Stimulated activated CD8-positive, alpha-beta memory T cell treated with anti-CD3 and anti-CD28 coated beads, Interleukin-4, amount 100 ng/mL, for 48 hours (primary cell): Measurements from ENCODE around the gene IRF4.
"Not testable (repeated sequence)": the region's sequence is repeated elsewhere in the genome, so short reads cannot be mapped to it uniquely, and the experiment has no call there.

ENCODE experiments used
- DNase-seq: peaks from one replicate; pipeline ENCODE4 v3.0.0-alpha.2; 2020

The IRF4 gene

DNA sequence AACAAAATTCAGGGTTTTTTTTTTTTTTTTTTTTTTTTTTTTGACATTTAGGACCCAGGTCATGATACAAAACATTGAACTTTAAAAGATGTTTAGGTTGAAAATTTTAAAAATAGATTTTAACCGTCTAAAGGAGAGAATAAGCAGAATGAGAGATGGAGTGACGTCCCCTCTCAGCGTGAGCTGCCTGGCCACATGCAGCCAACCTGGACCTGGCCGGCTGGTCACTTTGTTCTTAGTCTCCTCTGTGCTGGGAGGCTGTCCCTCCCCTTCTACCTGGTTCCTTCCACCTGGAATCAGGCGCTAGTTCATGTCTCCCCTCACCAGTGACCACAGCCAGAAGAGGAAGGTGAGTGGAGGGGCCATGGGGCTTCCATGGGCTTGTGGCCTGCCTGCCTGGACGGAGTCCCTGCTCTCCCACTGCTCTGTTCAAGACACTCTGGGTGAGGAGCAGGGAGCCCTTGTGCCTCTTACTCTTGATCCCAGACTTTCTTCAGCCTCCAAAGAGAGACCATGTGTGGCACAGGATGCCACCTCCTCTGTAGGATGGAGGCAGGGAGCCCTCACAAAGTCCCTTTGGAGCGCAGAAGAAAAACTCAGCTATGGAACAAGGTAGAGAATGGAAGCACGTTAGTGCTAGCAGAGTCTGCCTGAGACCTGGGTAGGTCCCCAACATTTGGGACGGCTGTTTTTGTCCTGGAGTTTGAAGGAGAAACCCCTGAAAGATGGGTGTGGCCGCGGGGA lies 31.7 kb downstream of the IRF4 start:
- peak; percentile 26 for DNase-seq

DNA sequence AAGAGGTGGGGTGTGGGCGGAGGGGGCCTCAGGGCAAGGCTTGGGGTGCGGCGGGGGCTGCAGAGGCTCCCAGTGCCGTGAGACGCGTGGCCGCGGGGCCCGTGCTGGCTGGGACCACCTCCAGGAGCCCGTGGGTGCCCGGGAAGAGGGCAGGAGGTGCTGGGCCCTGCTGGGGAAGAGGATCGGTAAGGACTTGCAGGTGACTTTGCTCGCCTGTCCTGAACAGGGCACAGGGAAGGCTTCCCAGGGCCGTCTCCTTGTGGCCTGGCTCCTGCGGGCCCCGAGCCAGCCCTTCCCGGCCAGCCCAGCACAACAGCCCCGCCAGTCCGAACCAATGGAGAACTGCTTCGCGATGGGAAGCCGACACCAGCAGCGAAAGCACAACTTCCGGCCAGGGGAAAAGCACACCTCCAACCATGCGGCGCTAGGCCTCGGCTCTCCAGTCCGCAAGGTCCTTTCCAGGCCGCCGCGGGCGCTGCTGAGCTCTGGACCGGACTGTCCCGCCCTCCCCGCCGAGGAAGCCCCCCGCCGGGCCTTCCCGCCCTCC lies 32.3 kb downstream of the IRF4 start:
- DNase-seq: peak; percentile 25

DNA sequence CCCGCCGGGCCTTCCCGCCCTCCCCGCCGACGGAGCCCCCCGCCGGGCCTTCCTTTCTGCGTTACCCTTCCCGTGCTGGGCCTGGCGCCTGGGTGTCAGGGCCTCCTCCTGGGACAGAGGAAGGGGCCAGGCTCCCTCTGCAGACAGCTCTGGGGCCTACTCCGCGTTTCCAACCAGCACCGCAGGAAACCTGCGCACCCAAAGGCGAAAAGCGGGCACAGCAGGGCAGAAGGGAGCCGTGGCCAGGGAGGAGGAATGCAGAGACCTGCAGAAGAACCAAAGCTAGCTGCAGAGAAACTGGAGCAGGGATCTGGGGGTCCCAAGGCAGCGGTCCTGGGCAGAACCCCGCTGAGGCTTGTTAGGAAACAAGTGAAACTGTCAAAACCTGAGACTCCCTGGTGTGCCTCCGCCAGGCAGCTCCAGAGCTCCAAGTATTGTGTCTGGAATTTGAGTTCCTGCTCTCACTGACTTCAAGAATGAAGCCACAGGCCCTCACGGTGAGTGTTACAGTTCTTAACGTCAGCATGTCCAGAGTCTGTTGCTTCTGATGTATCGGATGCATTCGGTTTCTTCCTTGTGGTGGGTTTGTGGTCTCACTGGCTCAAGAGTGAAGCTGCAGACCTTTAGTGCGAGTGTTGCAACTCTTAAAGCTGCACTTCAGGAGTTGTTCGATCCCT lies 33.3 kb downstream of the IRF4 start:
- DNase-seq: peak; percentile 22

DNA sequence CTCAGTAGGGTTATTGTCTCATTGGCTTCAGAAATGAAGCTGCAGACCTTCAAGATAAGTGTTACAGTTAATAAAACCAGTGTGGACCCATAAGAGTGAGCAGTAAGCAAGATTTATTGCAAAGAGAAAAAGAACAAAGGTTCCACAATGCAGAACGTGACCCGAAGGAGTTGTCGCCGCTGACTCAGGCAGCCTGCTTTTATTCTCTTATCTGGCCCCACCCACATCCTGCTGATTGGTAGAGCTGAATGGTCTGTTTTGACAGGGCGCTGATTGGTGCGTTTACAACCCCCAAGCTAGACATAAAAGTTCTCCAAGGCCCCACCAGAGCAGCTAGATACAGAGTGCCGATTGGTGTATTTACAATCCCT lies 33.9 kb downstream of the IRF4 start:
- DNase-seq: peak; percentile 32

DNA sequence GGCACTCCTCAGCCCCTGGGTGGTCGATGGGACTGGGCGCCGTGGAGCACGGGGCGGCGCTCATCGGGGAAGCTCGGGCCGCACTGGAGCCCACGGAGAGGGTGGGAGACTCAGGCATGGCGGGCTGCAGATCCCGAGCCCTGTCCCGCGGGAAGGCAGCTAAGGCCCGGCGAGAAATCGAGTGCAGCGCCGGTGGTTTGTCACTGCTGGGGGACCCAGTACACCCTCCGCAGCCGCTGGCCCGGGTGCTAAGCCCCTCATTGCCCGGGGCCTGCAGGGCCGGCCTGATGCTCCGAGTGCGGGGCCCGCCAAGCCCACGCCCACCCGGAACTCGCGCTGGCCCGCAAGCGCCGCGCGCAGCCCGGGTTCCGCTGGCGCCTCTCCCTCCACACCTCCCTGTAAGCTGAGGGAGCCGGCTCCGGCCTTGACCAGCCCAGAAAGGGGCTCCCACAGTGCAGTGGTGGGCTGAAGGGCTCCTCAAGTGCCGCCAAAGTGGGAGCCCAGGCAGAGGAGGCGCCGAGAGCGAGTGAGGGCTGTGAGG lies 34.7 kb downstream of the IRF4 start:
- DNase-seq: not testable (repeated sequence)

DNA sequence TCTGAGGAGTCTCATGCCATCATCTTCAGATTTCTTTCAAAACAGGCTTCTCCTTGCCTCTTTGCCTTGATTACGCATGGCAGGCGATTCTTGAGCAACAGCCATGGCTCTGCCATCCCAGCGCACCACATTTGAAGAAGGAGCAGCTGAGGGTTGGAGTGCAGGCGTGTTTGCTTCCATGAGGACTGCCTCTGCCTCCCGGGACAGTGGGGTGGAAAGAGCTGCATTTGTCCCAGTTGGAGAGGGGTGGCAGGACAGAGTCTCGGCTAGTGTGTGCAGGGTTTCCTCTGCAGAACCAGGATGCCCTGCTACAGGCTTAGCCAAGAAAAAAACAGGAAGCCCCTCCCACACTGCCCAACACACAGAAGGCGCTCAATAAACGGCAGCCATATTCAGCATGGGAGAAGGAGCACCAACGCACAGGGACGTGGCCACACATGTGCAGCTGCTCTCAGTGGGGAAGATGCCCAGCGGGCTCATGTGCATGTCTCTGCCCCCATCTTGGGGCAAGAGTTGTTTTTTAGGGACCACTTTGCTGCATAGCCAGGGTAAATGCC lies 36.6 kb downstream of the IRF4 start:
- no peak for DNase-seq

DNA sequence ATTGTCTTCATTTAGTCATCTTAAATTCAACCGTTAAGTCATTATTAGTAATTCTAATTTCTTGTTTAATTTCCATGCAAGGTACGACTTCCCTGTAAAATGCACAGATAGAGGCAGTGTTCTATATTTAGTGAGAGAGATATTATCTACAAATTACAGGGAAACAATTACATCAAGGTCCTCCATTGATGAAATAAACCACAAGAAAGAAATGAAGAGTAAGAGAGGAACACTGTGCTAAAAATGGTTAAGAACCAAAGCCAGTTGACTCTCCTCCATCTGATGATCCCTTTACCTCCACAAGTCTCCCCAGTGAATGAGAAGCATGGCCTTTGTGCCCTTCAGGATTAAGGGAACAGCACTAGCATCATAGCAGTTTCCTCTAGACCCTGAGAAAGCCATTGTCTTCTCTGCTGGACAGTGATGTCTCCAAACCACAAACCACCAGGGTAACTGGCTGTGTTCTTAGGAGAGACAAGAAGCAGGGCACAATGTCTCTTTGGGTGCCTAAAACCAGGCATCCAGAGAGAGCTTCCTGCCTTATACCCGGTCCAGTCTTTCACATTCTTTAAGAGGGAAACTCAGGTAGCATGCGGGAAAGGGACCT lies 38.1 kb downstream of the IRF4 start:
- peak; percentile 24 for DNase-seq

DNA sequence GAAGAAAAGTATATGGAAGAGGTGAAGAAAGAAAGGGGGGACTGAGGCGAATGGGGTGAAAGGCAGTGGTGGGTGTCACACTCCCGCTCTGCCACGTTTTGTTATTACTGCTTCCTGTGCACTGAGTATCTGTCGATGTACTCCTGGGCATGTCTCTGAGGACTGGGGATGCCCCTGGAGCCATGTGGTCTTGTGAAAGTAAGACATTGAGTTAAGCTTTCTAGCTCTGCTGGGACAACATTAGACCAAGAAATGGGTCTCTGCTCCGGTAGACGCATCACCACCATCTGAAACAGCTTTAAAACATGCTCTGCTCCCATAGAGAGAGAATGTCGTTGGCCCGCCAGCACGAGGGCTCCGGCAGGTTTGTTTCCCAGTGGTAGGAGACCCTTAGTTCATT lies 40.0 kb downstream of the IRF4 start:
- DNase-seq: peak; percentile 54

DNA sequence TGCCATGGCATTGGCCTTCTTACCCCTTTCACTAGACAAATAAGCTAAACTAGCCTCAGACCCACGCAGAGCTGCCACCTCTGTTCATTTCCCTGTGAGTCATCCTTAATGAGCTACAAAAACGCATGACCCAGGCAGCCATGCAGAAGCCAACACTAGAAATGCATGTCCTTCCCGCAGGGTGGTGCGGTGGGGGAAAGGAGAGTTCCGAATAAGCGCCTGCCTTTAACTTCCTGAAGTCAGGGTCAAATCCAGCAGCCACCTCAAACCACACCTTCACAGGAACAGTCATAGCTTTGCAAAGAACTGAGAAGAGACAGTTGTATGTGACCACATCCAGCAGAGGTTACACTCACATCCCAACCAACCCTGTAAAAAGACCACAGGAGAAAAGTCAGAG lies 40.4 kb downstream of the IRF4 start:
- peak; percentile 81 for DNase-seq

DNA sequence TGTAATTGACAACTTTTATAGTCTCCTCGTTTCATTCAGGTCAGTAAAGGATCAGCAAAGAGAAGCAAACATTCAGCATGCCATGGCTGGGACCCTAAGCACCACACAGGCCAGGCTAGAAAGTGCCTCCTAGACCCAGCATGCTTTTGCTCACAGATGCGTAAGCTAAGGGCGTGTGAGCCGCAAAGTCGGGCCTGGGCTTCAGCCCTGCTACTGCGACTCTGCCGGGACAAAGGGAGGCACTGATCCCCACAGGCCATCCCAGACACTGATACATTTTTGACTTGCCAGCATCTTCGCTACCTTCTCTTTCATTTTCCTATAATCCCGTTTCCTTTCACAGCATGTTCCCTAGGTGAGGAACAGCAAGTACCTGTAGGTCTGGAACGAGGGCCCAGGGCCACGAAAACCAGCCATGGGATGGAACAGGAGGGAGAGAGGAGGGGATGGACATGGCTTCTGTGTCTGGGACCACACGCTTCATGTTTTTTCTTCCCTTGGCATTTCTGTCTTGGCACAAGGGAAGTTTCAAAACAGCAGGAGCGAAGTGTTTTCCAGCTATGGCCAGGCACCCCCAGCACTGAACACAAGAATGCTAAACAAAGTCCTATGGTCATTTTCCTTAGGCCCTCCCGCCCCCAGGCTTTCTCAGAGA lies 42.6 kb downstream of the IRF4 start:
- DNase-seq: peak; percentile 31

DNA sequence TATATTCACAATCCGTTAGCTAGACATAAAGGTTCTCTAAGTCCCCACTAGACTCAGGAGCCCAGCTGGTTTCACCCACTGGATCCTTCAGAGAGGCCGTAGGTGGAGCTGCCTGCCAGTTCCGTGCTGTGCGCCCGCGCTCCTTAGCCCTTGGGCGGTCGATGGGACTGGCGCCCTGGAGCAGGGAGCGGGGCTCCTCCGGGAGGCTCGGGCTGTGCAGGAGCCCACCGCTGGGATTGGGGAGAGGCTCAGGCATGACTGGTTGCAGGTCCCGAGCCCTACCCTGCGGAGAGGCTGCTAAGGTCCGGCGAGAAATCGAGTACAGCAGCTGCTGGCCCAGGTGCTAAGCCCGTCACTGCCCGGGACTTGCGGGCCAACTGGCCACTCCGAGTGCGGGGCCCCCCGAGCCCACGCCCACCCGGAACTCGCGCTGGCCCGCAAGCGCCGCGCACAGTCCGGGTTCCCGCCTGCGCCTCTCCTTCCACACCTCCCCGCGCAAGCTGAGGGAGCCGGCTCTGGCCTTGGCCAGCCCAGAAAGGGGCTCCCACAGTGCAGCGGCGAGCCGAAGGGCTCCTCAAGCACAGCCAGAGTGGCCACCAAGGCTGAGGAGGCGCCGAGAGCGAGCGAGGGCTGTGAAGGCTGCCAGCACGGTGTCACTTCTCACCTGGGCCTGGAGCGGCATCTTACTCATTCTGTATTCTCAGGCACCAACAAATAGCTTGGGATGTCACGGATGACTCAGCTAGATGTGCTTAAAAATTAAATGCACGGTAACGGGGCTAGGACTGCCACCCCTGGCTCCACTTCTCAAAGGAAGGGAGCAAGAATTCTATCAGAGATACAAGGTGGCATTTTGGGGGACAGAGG lies 44.1 kb downstream of the IRF4 start:
- no peak for DNase-seq

DNA sequence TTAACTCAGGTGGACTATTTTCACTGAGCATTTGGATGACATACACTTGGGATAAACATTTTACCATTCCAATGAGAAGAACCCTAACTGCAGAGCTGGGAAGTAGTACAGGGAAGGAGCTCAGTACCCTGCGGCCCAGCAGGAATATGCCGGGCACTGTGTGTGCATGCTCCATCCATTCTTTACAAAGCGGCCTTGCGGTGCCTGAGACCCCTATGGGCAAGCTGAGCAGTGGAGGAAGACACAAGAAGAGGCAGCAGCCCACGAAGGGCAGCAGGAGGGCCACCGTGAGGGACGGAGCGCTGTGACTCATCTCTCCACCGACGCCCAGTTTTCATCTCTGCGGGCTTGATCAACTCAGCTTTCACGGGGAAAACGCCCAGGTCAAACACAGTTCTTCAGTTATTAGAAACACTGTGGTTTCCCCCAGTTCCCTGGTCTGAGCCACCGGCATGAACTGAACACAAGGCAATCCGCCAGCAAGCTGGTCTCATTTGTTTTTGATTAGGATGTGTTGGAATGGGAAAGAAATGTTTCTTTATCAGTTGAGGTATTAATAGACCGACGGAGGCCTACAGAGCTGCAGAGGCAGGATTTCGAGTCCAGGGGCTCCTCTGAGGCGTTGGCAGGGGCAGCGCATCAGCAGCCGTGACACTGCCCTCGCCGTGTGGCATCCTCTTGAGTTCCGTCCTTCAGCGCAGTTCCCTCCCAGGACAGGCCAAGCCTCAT lies 44.9 kb downstream of the IRF4 start:
- no peak for DNase-seq

DNA sequence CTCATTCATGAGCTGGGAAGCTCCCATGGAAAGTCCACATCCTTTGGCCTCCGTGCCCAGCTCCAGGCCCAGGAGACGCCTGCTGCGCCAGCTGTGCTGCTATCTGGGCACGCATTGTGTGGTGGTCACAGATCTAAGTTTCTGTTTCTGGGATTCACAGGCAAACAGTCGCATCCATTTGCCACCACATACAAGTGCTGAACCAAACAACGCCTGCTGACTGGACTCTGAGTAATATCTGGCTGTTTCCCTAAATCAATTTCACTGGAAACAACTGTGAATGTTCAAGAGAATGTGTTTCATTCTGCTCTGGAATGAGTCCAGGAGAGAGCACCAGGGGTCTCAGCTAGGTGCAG lies 45.5 kb downstream of the IRF4 start:
- DNase-seq: no peak

DNA sequence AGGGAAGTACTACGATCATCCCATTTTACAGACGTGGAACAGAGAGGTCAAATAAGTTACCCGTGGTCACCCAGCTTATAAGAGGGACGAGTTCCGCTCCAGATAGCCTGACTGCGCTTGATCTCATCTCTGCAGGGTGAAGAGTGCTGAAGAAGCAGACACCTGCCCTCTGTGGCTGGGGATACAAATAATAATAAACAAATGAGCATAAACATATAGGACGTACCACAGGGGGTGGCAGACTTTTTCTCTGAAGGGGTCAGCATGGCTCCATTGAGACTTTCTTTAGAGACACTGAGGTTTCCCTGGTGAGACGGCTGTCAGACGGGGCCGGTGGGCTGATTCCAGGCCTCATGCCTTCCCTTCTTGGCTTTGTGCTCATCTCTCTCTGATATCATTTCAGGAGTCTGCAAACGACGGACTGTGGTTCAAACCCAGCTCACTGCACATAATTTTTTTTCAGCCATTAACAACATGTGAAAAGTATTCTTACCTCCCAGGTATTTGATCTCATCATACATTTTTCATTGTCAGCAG lies 47.1 kb downstream of the IRF4 start:
- DNase-seq: no peak

DNA sequence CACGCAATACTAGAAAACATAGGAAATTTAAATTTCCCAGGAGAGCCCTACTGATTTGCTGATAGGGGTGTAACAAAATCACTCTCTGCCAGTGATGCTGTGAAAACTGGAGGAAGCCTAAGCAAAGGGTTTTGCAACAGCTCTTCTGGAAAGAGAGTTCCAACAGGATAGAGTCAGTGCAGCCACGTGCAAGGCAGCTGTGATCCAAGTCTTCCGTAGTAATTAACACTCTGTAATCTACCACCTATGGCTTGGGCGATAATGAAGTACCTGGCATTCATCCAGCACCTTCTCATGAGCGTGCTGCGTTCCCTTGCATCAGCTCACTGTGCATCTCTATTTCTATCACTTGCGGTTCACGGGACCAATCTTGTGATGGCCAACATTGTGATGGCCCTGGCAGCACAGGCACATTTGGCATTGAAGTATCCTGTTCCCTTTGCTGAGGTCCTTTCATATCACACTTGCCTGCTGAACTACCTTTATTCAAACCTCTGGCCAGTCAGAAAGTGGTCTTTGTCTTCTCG lies 48.2 kb downstream of the IRF4 start:
- no peak for DNase-seq

DNA sequence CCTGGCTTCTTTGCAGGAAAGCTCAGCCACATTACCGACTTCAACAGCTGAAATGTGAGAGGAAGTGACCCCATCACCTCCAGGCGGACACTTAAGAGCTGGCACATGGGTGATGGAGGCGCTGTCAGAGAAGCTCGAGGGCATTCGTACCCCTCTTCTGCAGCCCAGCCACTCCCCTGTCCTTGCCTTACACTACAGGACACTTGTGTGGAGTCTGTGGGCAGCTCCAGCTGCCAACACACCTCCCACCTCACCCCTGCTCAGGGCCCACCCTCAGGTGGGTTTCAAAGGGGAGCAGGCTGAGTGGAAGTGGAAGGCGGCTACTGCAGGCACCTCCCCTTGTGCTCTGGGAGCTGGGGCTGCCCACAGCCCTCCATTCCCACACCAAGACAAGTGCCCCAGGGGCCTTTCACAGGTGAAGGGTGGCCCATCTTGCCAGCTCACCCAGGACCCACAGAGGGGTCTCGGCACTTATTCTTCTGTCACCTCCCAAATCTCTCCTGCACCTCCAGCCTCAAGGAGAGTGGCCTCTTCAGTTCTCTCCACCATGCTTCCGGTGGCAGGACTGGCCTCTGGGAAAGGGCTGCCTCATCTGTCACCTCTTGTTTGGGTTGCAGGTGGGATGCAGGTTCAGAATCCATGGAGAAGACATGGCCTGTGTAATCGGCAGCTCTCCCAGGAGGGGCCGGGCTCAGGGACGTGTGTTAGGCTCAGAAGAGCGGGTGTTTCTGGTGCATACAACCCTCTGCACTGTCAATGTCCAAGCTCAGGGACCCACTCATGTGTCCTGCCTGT lies 49.8 kb downstream of the IRF4 start:
- DNase-seq: no peak

DNA sequence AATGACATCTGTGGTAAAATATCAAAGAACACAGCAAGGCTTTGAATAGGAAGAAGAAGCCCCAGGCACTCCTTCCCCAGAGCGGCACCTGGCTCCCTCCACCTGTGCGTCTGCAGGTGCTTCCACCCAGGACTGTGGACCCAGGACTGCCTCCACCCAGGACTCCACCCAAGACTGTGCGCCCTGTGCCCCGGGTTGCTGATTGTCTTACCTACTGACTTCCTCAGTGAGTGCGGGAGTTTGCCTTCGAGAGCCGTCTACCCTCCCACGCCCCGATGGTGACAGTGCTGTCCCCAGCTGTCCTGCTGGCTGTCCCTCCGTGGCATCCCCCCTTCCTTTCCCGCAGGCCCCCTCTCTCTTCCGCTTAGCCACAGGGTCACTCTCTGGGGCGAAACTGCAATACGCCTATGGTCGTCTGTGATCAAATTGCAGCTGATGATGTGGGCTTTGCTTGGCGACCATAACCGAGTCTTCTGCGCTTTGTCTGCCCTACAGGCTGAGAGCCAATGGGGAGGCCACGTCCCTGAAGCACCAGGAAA lies 52.1 kb downstream of the IRF4 start:
- DNase-seq: peak; percentile 22

DNA sequence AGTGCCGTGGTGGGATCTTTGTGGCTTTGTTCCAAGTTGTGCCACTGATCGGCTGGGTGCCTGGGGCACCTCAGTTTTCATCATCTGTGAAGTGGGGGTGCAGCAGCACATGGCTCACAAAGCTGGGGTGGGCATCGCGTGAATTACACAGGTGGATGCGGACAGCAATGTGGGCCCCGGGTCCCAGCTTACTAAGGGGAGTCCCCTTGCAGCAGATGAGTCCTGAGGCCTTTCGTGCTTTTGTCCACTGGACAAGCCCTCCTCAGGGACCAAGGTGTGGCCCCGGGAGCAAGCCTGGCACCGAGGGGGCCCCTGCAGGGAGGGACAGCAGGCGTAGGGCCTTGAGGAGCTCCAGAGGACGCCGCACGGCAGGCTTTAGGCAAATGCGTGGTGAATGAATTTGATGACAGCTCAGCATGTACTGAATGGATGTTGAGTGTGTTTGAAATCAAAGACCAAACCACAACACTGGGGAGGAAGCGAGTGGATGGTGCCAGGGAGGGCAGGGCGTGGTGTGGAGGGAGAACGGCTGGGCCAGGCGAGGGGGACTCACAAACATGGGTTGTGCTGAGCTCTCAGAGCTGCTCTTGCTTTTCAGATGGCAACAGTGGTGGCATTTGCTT lies 53.2 kb downstream of the IRF4 start:
- DNase-seq: peak; percentile 65
